HCT116 (cell line): ENCODE data around the gene LGALS9. TPM values are rescaled to one million over a fixed set of nuclear protein-coding genes. Genes with fewer than 3 reads are reported as not detected.

ENCODE experiments used
- ATAC-seq: fragments of 200-7000 bp; cut with Tn5 transposase; 2 replicates; pipeline ENCODE4 v1.9.1; 2020; ENCODE audit warnings: mild to moderate bottlenecking, moderate library complexity
- BruUV-seq: library from RNA; stranded (reverse); fragments of 400-500 nt; replicated peaks from 2 replicates; lab custom pipeline; 2021; lab: Mats Ljungman, UMichigan
- CTCF ChIA-PET: fragments of 300-600 bp; sonication (Branson Sonifier 250); formaldehyde crosslinking; loops from one replicate; lab custom pipeline; 2021; ENCODE audit warnings: antibody characterized with exemption; lab: Charles Lee
- POLR2A ChIA-PET: fragments of 300-600, 350-600 bp; sonication (Branson Sonifier 250); formaldehyde crosslinking; loops from one replicate; lab custom pipeline; 2021; ENCODE audit warnings: antibody characterized with exemption; lab: Charles Lee
- RAD21 ChIA-PET, 2 experiments: fragments of 300-600 bp; sonication (Branson Sonifier 250); formaldehyde crosslinking; loops; one replicate each; lab custom pipeline; 2023; ENCODE audit warnings: low total read pairs in 2 of 2; ENCODE audit not compliant: uncharacterized antibody in 2 of 2, unreplicated experiment in 2 of 2, low non-redundant PET in 1 of 2; lab: Charles Lee
- DNase-seq: peaks from one replicate; pipeline ENCODE4 v3.0.0-alpha.2; 2010; ENCODE audit warnings: low read depth, low spot score
- H2AFZ ChIP-seq: fragments of 200-600 bp; shearing (Covaris generic), sonication (generic); 2 replicates; pipeline ENCODE4 v1.6.1; 2017; ENCODE audit warnings: low read depth, mixed run types, mixed read lengths, antibody characterized with exemption, low read length; ENCODE audit not compliant: poor library complexity, severe bottlenecking
- H3K27ac ChIP-seq: 2 replicates; pipeline ENCODE4 v1.5.1; 2012; ENCODE audit warnings: low read depth, low read length
- H3K27me3 ChIP-seq: fragments of 200-600 bp; sonication (generic); 2 replicates; pipeline ENCODE4 v1.6.1; 2016; ENCODE audit warnings: mixed run types, low read length, mixed read lengths; ENCODE audit not compliant: insufficient read depth
- H3K36me3 ChIP-seq, 2 experiments: fragments of 200-500 bp in 1 of 2; fragments of 200-600 bp in 1 of 2; sonication (Bioruptor generic) in 1 of 2; sonication (generic) in 1 of 2; 2 replicates each; pipeline versions ENCODE4 v1.5.1 to v1.6.1; 2014 to 2016; ENCODE audit warnings: low read length in 2 of 2, inconsistent platforms in 1 of 2, mixed read lengths in 1 of 2, mixed run types in 1 of 2; ENCODE audit not compliant: insufficient read depth in 2 of 2, control insufficient read depth in 1 of 2
- H3K4me1 ChIP-seq, 2 experiments: fragments of 200-600 bp in 1 of 2; sonication (generic) in 1 of 2; 2 replicates each; pipeline versions ENCODE4 v1.5.1 to v1.6.1; 2012 to 2017; ENCODE audit warnings: low read length in 2 of 2, inconsistent platforms in 1 of 2, mild to moderate bottlenecking in 1 of 2, mixed read lengths in 1 of 2, mixed run types in 1 of 2, moderate library complexity in 1 of 2; ENCODE audit not compliant: insufficient read depth in 2 of 2, control insufficient read depth in 1 of 2
- H3K4me2 ChIP-seq: fragments of 200-600 bp; sonication (generic); 2 replicates; pipeline ENCODE4 v1.6.1; 2017; ENCODE audit warnings: mixed run types, low read length, mixed read lengths
- H3K4me3 ChIP-seq, 2 experiments: fragments of 200-600 bp in 1 of 2; sonication (generic) in 1 of 2; replicated peaks in 1 of 2; 2 replicates each; pipeline ENCODE4 v1.5.1; 2011 to 2016; ENCODE audit warnings: low read length in 2 of 2, control low read depth in 1 of 2, low read depth in 1 of 2, mild to moderate bottlenecking in 1 of 2, mixed read lengths in 1 of 2, mixed run types in 1 of 2
- H3K79me2 ChIP-seq: fragments of 200-600 bp; sonication (generic); 2 replicates; pipeline ENCODE4 v1.6.1; 2017; ENCODE audit warnings: mild to moderate bottlenecking, mixed run types, low read length, moderate library complexity, mixed read lengths; ENCODE audit not compliant: insufficient read depth
- H3K9ac ChIP-seq: fragments of 200-600 bp; sonication (generic); 2 replicates; pipeline ENCODE4 v1.6.1; 2016; ENCODE audit warnings: low read length, mixed read lengths
- H3K9me2 ChIP-seq: fragments of 200-600 bp; sonication (generic), shearing (Covaris generic); 2 replicates; pipeline ENCODE4 v1.6.1; 2017; ENCODE audit warnings: mixed run types, mild to moderate bottlenecking, moderate library complexity; ENCODE audit not compliant: insufficient read depth
- H3K9me3 ChIP-seq, 2 experiments: fragments of 200-500 bp in 1 of 2; fragments of 200-600 bp in 1 of 2; sonication (Bioruptor generic) in 1 of 2; sonication (generic) in 1 of 2; 2 replicates each; pipeline ENCODE4 v1.6.1; 2014 to 2017; ENCODE audit warnings: low read length in 2 of 2, mixed read lengths in 2 of 2, inconsistent platforms in 1 of 2, low read depth in 1 of 2, mild to moderate bottlenecking in 1 of 2, mixed run types in 1 of 2, moderate library complexity in 1 of 2; ENCODE audit not compliant: control insufficient read depth in 1 of 2, insufficient read depth in 1 of 2
- H4K20me1 ChIP-seq: fragments of 200-600 bp; sonication (generic), shearing (Covaris generic); 2 replicates; pipeline ENCODE4 v1.6.1; 2017; ENCODE audit warnings: mixed run types, mild to moderate bottlenecking, moderate library complexity; ENCODE audit not compliant: insufficient read depth
- ATF3 ChIP-seq: IDR thresholded peaks from 2 replicates; pipeline ENCODE4 v1.6.1; 2012
- CBX3 ChIP-seq: IDR thresholded peaks from 2 replicates; pipeline ENCODE4 v1.6.1; 2012; ENCODE audit warnings: low read depth
- CTCF ChIP-seq, 3 experiments: fragments of 200-600 bp in 1 of 3; sonication (generic) in 1 of 3; IDR thresholded peaks in 2 of 3; conservative IDR thresholded peaks in 1 of 3; 2 replicates each; pipeline ENCODE4 v1.5.1; 2012 to 2017; ENCODE audit warnings: low read depth in 2 of 3, low read length in 2 of 3, antibody characterized with exemption in 1 of 3, borderline replicate concordance in 1 of 3, control low read depth in 1 of 3, mild to moderate bottlenecking in 1 of 3, mixed read lengths in 1 of 3, mixed run types in 1 of 3, moderate library complexity in 1 of 3; ENCODE audit not compliant: insufficient read depth in 1 of 3
- ELF1 ChIP-seq: IDR thresholded peaks from 2 replicates; pipeline ENCODE4 v1.6.1; 2012; ENCODE audit warnings: low read depth, borderline replicate concordance
- EZH2 ChIP-seq: fragments of 200-600 bp; sonication (generic); IDR thresholded peaks from 2 replicates; pipeline ENCODE4 v1.6.1; 2017; ENCODE audit warnings: antibody characterized with exemption, mixed run types
- EZH2phosphoT487 ChIP-seq: fragments of 200-600 bp; IDR thresholded peaks from 2 replicates; pipeline ENCODE4 v1.6.1; 2018; ENCODE audit warnings: antibody characterized with exemption, borderline replicate concordance
- FOSL1 ChIP-seq: IDR thresholded peaks from 2 replicates; pipeline ENCODE4 v1.6.1; 2012; ENCODE audit warnings: low read depth
- MAX ChIP-seq: IDR thresholded peaks from 2 replicates; pipeline ENCODE4 v1.6.1; 2012
- POLR2A ChIP-seq: IDR thresholded peaks from 2 replicates; pipeline ENCODE4 v1.7.0; 2011; ENCODE audit warnings: borderline replicate concordance; ENCODE audit not compliant: insufficient read depth, insufficient read length; ENCODE audit errors: extremely low read depth
- POLR2AphosphoS5 ChIP-seq: IDR thresholded peaks from 2 replicates; pipeline ENCODE4 v1.6.1; 2011; ENCODE audit warnings: mild to moderate bottlenecking, low read depth, low read length, moderate library complexity
- REST ChIP-seq: IDR thresholded peaks from 2 replicates; pipeline ENCODE4 v1.6.1; 2012; ENCODE audit warnings: low read depth
- SRF ChIP-seq: IDR thresholded peaks from 2 replicates; pipeline ENCODE4 v1.6.1; 2012; ENCODE audit warnings: low read depth
- TCF7L2 ChIP-seq: IDR thresholded peaks from 2 replicates; pipeline ENCODE4 v1.7.0; 2011; ENCODE audit warnings: borderline replicate concordance, inconsistent platforms; ENCODE audit not compliant: insufficient read depth, insufficient read length; ENCODE audit errors: extremely low read depth
- YY1 ChIP-seq: IDR thresholded peaks from 2 replicates; pipeline ENCODE4 v1.6.1; 2011; ENCODE audit warnings: low read length, low read depth, moderate library complexity, mild to moderate bottlenecking; ENCODE audit not compliant: insufficient replicate concordance; ENCODE audit errors: extremely low read depth
- ZNF274 ChIP-seq: fragments of 200-500 bp; sonication (Bioruptor generic); IDR thresholded peaks from 2 replicates; pipeline ENCODE4 v1.6.1; 2014; ENCODE audit warnings: mild to moderate bottlenecking, low read depth, low read length, inconsistent platforms
- intact Hi-C: fragments of 100-400 bp; cut with micrococcal nuclease; formaldehyde crosslinking; loops from 2 replicates; pipeline ENCODE4 v1.10.0; 2022
- total RNA-seq: library from RNA; stranded (reverse); gene quantifications from one replicate; pipeline ENCODE4 v1.2.1, GENCODE V29; 2021; ENCODE audit not compliant: unreplicated experiment

The LGALS9 gene
- total RNA-seq, 1 experiment from 2014 or later: 1.9 TPM

GRCh38 chr17:27582696-27583095 lies 48.3 kb upstream of the LGALS9 start (continued):
- TF ChIP-seq REST: no peak
- TF ChIP-seq, all 23 proteins: peak for 0

- no TSS peak for BruUV-seq
- no peaks in the 10 kb centered on the region for H3K9me2 ChIP-seq
- no peaks in the 10 kb centered on the region for H4K20me1 ChIP-seq
- H3K36me3 ChIP-seq: no peaks in the 10 kb centered on the region
- H3K27ac ChIP-seq: no peak overlapping the region
- ATAC-seq (no peak), DNase-seq (no peak)
- H2AFZ ChIP-seq: no peak overlapping the region
- no peak overlapping the region for H3K4me2 ChIP-seq
- H3K9me3 ChIP-seq: no peaks in the 10 kb centered on the region
- H3K4me1 ChIP-seq: peaks cover 13 to 17% of the 10 kb centered on the region in 2 experiments
- H3K79me2 ChIP-seq: no peaks in the 10 kb centered on the region
- RAD21 ChIA-PET: no interaction called here
- intact Hi-C loops: no loop called here
- CTCF ChIA-PET: no interaction called here
- TF ChIP-seq CTCF (IDR thresholded peaks at IDR 0.05 in 2 of 3, conservative IDR thresholded peaks at IDR 0.05 in 1 of 3; ENCODE audit: borderline replicate concordance in 1 of 3, insufficient read depth in 1 of 3, low read depth in 2 of 3, low read length in 2 of 3): no peak
- TF ChIP-seq REST: no peak
- TF ChIP-seq FOSL1: no peak
- no peak for TF ChIP-seq MAX
- TF ChIP-seq CBX3: no peak
- no peak for TF ChIP-seq ELF1
- no peak for TF ChIP-seq TCF7L2
- no peak for TF ChIP-seq YY1
- no peak for TF ChIP-seq ATF3
- no peak for TF ChIP-seq SRF
- TF ChIP-seq EZH2: no peak
- no peak for TF ChIP-seq POLR2AphosphoS5
- no peak for TF ChIP-seq POLR2A
- no peak for TF ChIP-seq EZH2phosphoT487
- no peak for TF ChIP-seq ZNF274
- no peak overlapping the region for H3K4me3 ChIP-seq
- H3K9ac ChIP-seq: no peak overlapping the region
- H3K27me3 ChIP-seq: no peaks in the 10 kb centered on the region
- POLR2A ChIA-PET: no interaction called here
Measured at GRCh38 chr17:27585153-27585681, 45.8 kb upstream of the LGALS9 start.
